ENCODE results near the gene FAM83G.

The FAM83G gene

DNA sequence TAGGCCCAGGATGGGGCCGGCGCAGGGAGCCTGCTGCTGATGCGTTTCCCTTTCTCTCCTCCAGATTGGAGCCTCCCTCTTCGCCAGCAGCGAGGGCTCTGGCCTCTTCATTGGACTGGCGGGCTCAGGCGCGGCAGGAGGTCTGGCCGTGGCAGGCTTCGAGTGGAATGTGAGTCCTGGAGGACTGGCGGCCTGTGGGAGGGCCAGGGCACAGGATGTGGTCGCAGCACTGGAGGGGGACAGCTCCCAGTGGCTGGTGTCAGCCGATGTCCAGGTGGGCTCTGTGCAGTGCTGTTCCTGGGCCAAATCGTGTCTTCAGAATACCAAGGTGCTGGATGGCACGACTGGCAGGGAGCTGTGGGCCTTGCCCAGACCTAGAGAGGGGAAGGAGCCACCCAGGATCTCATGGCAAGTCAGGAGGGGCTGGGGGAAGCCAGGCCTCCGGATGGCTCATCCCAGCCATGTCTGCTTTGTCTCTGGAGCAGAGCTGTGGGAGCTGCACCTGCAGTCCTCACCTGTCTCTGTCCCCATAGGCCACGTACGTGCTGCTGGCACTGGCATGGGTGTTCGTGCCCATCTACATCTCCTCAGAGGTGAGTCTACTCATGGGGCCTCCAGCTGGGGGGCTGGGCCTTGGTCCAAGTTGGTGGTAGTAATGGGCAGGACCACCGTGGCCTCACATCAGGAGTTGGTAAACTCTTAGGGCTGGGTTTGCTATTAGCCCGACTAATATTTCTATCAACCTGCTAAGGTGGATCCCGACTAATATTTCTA, 45.3 kb downstream of the FAM83G start:
- no peak overlapping the region for H3K4me2 ChIP-seq (ENCODE audit: low read length)
- no peak for TF ChIP-seq EZH2phosphoT487 (IDR thresholded peaks at IDR 0.05; ENCODE audit: borderline replicate concordance, low read length)
- TF ChIP-seq, protein P1, sequence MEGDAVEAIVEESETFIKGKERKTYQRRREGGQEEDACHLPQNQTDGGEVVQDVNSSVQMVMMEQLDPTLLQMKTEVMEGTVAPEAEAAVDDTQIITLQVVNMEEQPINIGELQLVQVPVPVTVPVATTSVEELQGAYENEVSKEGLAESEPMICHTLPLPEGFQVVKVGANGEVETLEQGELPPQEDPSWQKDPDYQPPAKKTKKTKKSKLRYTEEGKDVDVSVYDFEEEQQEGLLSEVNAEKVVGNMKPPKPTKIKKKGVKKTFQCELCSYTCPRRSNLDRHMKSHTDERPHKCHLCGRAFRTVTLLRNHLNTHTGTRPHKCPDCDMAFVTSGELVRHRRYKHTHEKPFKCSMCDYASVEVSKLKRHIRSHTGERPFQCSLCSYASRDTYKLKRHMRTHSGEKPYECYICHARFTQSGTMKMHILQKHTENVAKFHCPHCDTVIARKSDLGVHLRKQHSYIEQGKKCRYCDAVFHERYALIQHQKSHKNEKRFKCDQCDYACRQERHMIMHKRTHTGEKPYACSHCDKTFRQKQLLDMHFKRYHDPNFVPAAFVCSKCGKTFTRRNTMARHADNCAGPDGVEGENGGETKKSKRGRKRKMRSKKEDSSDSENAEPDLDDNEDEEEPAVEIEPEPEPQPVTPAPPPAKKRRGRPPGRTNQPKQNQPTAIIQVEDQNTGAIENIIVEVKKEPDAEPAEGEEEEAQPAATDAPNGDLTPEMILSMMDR (IDR thresholded peaks at IDR 0.05; ENCODE audit: low read depth, low read length, poor library complexity, severe bottlenecking): no peak
- H3K36me3 ChIP-seq (ENCODE audit: control insufficient read depth, low read length): no peaks in the 10 kb centered on the region
- no peaks in the 10 kb centered on the region for H3F3A ChIP-seq (ENCODE audit: control insufficient read depth, insufficient read depth)
- H3K9me3 ChIP-seq (ENCODE audit: control insufficient read depth, insufficient read depth, low read length): no peaks in the 10 kb centered on the region
- no peaks in the 10 kb centered on the region for H4K20me1 ChIP-seq (ENCODE audit: control insufficient read depth, insufficient read depth, low read depth, low read length)
- H3K79me2 ChIP-seq (ENCODE audit: control insufficient read depth, low read length): no peaks in the 10 kb centered on the region
- no peaks in the 10 kb centered on the region for H3K9me2 ChIP-seq (replicated peaks; ENCODE audit: control insufficient read depth, low read length)
- no peaks in the 10 kb centered on the region for H3K27me3 ChIP-seq (ENCODE audit: control insufficient read depth, low read length)
- H3K4me3 ChIP-seq (ENCODE audit: low read length): no peak overlapping the region
- peaks cover 7% of the 10 kb centered on the region for H3K4me1 ChIP-seq (ENCODE audit: control insufficient read depth, low read length)
- no peak overlapping the region for H3K27ac ChIP-seq (ENCODE audit: low read depth, low read length)

DNA sequence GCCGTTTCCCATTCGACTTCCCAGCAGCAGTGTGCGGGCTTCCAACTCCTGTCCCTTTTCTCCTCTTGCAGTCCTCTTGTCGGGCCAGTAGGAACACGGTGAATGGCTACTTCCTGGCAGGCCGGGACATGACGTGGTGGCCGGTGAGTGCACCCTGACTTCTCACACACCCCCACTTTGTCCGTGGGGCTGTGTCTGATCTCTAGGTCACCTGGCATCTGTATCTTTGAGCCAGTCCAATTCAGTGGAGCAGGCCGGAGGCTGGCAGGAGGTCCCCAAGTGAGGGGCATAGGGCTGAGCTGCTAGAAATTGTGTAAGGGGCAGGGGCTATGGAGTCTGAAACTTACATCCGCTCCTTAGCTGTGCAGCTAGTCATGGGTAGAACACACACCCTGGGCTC, 46.0 kb downstream of the FAM83G start:
- no peaks in the 10 kb centered on the region for H4K20me1 ChIP-seq (ENCODE audit: control insufficient read depth, insufficient read depth, low read depth, low read length)
- H3K36me3 ChIP-seq (ENCODE audit: control insufficient read depth, low read length): no peaks in the 10 kb centered on the region
- no peak overlapping the region for H3K4me2 ChIP-seq (ENCODE audit: low read length)
- no peak overlapping the region for H3K27ac ChIP-seq (ENCODE audit: low read depth, low read length)
- no peaks in the 10 kb centered on the region for H3K9me2 ChIP-seq (replicated peaks; ENCODE audit: control insufficient read depth, low read length)
- H3K27me3 ChIP-seq (ENCODE audit: control insufficient read depth, low read length): no peaks in the 10 kb centered on the region
- no peaks in the 10 kb centered on the region for H3F3A ChIP-seq (ENCODE audit: control insufficient read depth, insufficient read depth)
- no peak overlapping the region for H3K4me3 ChIP-seq (ENCODE audit: low read length)
- H3K4me1 ChIP-seq (ENCODE audit: control insufficient read depth, low read length): peaks cover 7% of the 10 kb centered on the region
- H3K79me2 ChIP-seq (ENCODE audit: control insufficient read depth, low read length): no peaks in the 10 kb centered on the region
- TF ChIP-seq, protein P1 (IDR thresholded peaks at IDR 0.05; ENCODE audit: low read depth, low read length, poor library complexity, severe bottlenecking): no peak
- TF ChIP-seq EZH2phosphoT487 (IDR thresholded peaks at IDR 0.05; ENCODE audit: borderline replicate concordance, low read length): no peak
- no peaks in the 10 kb centered on the region for H3K9me3 ChIP-seq (ENCODE audit: control insufficient read depth, insufficient read depth, low read length)

DNA sequence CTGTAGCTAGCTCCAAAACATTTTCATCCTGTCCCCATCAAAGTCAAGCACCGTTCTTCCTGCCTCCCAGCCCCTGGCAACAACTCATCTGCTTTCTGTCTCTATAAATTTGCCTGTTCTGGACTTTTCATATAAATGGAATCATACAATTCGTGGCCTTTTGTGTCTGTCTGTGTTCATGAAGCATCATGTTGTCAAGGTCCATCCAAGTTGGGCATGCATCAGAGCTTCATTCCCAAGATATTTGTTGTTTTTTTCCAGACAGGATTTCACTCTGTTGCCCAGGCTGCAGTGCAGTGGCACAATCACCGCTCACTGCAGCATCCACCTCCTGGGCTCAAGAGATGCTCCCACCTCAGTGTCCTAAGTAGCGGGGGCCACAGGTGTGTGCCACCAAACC, 46.7 kb downstream of the FAM83G start:
- Histone ChIP-seq H4K20me1 (ENCODE audit: control insufficient read depth, insufficient read depth, low read depth, low read length) (no peaks in the 10 kb centered on the region), H3K27me3 (ENCODE audit: control insufficient read depth, low read length) (no peaks in the 10 kb centered on the region), H3K79me2 (ENCODE audit: control insufficient read depth, low read length) (no peaks in the 10 kb centered on the region), H3K27ac (ENCODE audit: low read depth, low read length) (no peak overlapping the region), H3K9me3 (ENCODE audit: control insufficient read depth, insufficient read depth, low read length) (no peaks in the 10 kb centered on the region), H3K36me3 (ENCODE audit: control insufficient read depth, low read length) (no peaks in the 10 kb centered on the region), H3F3A (ENCODE audit: control insufficient read depth, insufficient read depth) (no peaks in the 10 kb centered on the region), H3K9me2 (replicated peaks; ENCODE audit: control insufficient read depth, low read length) (no peaks in the 10 kb centered on the region), H3K4me2 (ENCODE audit: low read length) (no peak overlapping the region), H3K4me3 (ENCODE audit: low read length) (no peak overlapping the region), H3K4me1 (ENCODE audit: control insufficient read depth, low read length) (peaks cover 7% of the 10 kb centered on the region)
- no peak for TF ChIP-seq EZH2phosphoT487 (IDR thresholded peaks at IDR 0.05; ENCODE audit: borderline replicate concordance, low read length)
- TF ChIP-seq, protein P1 (IDR thresholded peaks at IDR 0.05; ENCODE audit: low read depth, low read length, poor library complexity, severe bottlenecking): no peak

Data from DOHH2 (cell line).